HG03520 (cell line): ENCODE measurements around the gene TBXA2R.

Experiments used
- ATAC-seq: cut with Tn5 transposase; IDR thresholded peaks from one replicate; pipeline ENCODE4 v1.9.1; 2021; ENCODE audit warnings: mild to moderate bottlenecking, moderate library complexity; ENCODE audit not compliant: unreplicated experiment

The TBXA2R gene

GRCh38 chr19:3556978-3557460 lies 49.7 kb downstream of the TBXA2R start:
- peak; percentile 21 for ATAC-seq

GRCh38 chr19:3556423-3556977 lies 50.2 kb downstream of the TBXA2R start:
- ATAC-seq = no peak

DNA sequence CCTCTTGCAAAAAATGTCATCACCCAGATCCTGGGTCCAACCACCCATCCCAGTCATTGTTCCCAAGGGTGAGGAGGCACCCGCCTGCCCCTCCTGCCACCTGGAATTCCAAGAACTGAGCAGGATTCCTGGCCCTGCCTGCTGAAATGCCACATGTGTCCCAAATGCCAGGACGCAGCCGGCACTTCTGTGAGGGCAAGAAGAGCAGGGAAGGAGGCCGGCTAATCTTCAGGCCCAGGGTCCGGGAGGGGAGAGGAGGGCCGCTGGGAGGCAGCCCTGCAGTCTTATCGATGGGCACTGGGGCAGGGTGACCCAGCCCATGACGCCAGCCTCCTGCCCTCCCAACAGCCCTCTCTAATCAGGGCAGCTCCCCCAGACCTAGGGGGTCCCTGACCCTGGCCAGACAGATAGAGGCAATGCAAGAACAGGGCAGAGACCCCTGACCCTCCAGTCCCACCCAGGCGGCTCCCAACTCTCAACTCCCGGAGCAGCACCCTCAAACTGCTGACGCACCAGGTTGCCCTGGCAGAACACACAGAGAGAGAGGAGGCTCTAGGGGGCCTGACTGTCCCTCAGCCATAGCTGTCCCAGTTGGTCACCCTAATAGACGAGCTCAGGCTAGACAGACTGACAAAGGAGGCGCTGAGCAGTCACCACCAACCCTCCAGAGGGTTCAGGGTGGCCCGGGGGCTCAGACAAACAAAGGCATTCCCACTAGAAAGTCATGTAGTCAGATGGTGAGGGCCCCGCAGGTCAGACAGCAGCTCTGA lies 50.8 kb downstream of the TBXA2R start:
- ATAC-seq = no peak

- no peak for ATAC-seq
These were observed 52.2 kb downstream of the TBXA2R start for GRCh38 chr19:3554254-3555083.

GRCh38 chr19:3551792-3552095 lies 54.9 kb downstream of the TBXA2R start:
- no peak for ATAC-seq

DNA sequence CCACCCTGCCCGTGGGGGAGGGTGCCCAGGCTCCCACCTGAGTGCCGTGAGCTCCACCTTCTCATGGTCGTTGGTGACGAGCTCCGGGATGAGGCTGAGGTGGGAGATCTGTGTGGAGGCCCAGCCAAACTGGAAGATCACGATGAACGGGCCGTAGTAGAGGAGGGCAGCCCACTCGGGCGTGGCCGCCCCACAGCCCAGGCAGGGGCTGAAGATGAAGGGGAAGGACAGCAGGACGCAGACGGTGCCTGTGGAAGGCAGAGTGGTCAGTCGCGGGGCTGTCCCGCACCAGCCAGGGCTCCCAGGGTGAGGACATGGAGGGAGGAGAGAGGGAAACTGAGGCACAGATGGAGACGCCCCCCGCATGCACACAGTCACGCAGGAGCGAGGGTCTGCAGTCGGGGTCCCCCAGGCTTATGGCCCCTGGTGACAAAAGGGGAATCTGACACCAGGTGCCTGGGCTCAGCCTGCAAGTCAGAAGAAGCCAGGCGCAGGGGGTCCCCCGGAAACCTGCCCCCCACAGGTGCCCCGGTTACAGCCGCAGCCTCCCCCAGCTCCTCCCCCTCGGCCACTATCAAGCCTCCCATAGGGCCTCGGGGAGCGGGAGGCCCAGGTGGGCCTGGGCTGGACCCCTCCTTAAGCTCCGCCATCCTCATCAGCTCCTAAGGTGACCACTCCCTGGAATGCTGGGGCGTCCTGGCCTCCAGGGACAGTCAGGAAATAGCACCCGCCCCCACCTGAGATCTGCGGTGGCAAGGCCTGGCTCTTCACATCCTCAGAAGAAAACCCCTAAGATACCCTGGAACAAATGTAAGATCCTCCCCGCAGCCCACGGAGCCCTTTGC lies 55.5 kb downstream of the TBXA2R start:
- ATAC-seq = no peak

- ATAC-seq = no peak
These were observed 56.9 kb downstream of the TBXA2R start for GRCh38 chr19:3549816-3550215.

DNA sequence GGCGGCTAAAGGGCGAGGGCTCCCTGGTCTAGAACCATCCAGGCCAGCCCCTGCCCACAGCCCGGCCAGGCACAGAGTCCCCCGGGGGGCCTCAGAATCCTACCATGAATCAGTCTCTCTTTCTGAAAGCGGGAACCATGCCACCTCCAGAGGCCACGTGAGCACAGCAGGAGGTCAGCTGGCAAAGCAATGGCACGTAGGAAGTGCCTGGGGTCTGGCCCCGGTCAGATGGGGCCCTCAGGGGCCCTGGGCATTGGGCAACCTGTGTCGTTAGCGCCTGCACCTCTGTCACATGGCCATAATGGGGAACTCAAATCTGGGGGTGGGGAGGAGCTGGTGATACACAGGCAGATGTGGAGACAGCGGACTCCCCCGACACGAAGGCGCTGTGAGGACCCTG lies 58.1 kb downstream of the TBXA2R start:
- ATAC-seq = no peak

DNA sequence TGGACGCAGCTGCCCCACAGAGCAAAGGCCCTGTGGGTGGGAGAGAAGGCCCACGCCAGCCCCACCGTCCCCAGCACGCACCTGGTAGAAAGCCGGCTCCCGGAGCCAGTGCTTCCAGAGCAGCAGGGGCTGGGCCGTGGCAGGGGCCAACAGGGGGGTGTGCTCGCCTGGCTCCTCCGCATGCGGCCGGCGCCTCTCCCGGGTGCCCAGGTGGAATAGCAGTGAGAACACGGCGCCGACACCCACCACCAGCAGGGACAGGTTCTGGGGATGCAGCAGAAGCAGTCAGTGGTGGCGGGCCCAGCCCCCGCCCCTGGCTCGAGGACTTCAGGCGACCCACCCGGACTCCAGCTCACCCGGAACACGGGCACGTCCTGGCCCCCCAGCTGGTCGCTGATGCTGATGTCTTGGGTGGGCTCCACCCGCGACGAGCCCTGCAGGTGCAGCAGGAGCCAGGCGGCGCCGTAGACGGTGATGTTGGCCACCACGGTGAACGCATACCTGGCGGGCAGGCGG lies 58.9 kb downstream of the TBXA2R start:
- ATAC-seq = no peak

- no peak for ATAC-seq
These were observed 59.4 kb downstream of the TBXA2R start for GRCh38 chr19:3547301-3547731.

DNA sequence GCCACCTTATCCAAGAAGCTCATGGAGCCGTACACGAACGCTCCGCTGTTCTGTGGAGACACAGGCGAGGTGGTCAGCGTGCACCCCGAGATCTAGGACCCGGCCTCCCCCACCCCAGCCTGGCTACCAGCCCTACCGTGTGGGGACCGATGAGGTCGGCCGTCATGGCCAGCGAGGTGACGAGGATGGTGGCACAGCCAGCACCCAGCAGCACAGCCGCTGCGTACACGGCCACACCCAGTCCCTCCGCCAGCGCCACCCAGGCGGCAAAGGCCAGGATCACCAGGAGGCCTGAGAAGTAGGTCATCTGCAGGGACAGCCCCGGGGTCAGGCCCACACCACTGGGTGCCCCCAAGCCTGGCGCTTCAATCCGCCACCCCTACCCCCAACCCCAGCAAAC lies 60.6 kb downstream of the TBXA2R start:
- no peak for ATAC-seq

- no peak for ATAC-seq
These were observed 61.0 kb downstream of the TBXA2R start for GRCh38 chr19:3545669-3546034.

GRCh38 chr19:3544742-3545668 lies 61.7 kb downstream of the TBXA2R start:
- ATAC-seq = no peak
